Mononuclear cell (primary cell): ENCODE measurements around the gene TMEM235. TPM values are rescaled to one million over a fixed set of nuclear protein-coding genes. Genes with fewer than 3 reads are reported as not detected.
A peak's percentile ranks its signal among the peaks of the same experiment; 100 is the strongest.

Experiments used
- H3K27me3 ChIP-seq: 2 replicates; pipeline ENCODE4 v1.6.0; 2011; ENCODE audit warnings: low read length, control low read depth; ENCODE audit not compliant: insufficient read depth
- H3K4me1 ChIP-seq: 2 replicates; pipeline ENCODE4 v1.5.1; 2011; ENCODE audit warnings: mild to moderate bottlenecking, low read length, control low read depth; ENCODE audit not compliant: insufficient read depth
- H3K4me3 ChIP-seq: 2 replicates; pipeline ENCODE4 v1.5.1; 2011; ENCODE audit warnings: mild to moderate bottlenecking, low read length, moderate library complexity
- H3K9me3 ChIP-seq: 2 replicates; pipeline ENCODE4 v1.5.1; 2011; ENCODE audit warnings: low read depth, mild to moderate bottlenecking, control low read depth, low read length
- total RNA-seq: library from RNA; depleted of rRNA; stranded (reverse); fragments of >200 nt; gene quantifications from one replicate; pipeline ENCODE4 v1.2.3, GENCODE V29; 2012

The TMEM235 gene
- total RNA-seq, 1 donor = not detected

DNA sequence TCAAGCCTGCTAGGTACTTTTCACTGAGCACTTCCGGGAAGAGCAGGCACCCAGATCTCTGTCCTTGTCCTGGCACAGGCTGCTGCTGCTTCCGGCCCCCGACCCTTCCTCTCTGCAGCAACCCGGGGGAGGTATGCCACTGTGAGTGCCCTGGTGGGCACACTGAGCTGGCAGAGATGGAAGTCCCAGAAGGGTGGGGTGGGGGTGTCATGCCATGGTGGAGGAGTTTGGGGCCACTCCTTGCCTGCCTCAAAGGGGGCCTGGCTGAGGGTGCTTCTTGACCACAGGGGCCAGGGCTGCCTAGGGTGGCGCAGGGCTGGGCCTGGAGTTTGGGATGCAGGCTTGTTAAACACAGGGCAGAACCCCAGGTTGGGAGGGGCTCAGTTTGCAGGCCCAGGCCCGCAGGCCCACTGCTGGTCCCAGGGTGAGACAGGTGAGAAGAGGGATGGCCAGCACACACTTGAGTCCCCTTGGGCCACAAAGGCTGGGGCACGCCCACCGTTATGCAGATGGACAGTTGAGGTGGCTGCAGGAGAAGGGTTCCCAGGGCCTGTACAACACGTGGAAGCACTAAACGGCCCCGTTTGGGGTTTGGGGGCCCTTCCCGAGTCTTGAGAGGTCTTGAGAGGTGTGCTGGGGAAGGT, 8.7 kb downstream of the TMEM235 start:
- Histone ChIP-seq H3K4me3 (no peak overlapping the region), H3K9me3 (no peaks in the 10 kb centered on the region), H3K4me1 (peaks cover 3% of the 10 kb centered on the region), H3K27me3 (no peaks in the 10 kb centered on the region)

DNA sequence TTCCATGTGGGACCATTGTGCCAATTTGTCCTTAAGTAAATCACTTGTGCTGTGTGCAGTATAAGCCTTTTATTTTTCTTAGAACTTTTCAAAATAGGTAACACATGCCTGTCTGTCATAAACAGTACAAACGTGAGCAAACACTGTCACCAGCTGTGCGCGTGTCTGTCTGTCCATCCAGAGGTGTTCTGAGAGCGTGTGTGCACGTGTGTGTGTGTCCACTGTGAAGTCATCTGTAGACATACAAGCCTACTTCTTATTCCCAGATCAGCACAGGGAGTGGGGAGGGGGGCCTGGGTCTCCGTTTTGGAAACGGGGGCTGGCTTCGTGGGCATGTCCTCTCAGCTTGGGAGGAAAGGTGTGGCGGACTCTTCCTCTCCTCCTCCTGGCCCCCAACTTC, 9.4 kb downstream of the TMEM235 start:
- no peaks in the 10 kb centered on the region for H3K9me3 ChIP-seq
- H3K4me3 ChIP-seq = no peak overlapping the region
- H3K27me3 ChIP-seq = no peaks in the 10 kb centered on the region
- peaks cover 3% of the 10 kb centered on the region for H3K4me1 ChIP-seq

- H3K9me3 ChIP-seq = no peaks in the 10 kb centered on the region
- no peaks in the 10 kb centered on the region for H3K27me3 ChIP-seq
- peaks cover 3% of the 10 kb centered on the region for H3K4me1 ChIP-seq
- no peak overlapping the region for H3K4me3 ChIP-seq
These were observed 10.0 kb downstream of the TMEM235 start for GRCh38 chr17:78241277-78242023.

DNA sequence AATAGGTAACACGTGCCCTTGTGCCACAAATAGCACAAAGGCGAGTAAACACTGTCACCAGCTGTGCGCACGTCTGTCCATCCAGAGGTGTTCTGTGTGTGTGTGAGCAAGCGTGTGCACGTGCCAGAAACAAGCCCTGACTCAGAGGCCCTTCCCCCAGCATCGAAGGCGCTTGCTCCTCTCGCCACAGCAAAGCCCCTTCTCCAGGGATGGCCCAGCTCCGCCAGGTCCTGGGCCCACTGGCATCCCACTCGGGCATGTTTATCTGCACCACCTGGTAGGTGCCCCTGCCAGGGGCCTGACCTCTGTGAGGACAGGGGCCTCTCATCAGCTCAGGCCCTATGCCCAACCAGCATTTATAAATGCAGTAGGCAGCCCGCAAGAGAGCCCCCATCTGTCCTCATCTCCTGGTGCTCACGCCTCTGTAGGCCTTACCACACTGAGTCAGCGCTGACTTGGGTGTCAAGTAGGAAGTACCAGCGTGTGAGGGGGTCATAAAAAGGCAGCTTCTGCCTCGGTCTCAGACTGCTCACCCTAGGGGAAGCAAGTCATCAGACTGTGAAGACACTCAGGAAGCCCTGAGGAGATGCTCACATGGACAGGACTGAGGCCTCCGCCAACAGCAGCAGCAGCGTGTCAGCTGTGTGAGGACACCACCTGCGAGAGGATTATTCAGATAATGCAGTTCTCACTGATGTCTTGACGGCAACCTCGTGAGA, 10.8 kb downstream of the TMEM235 start:
- Histone ChIP-seq H3K27me3 (no peaks in the 10 kb centered on the region), H3K4me3 (no peak overlapping the region), H3K9me3 (no peaks in the 10 kb centered on the region), H3K4me1 (peaks cover 3% of the 10 kb centered on the region)

DNA sequence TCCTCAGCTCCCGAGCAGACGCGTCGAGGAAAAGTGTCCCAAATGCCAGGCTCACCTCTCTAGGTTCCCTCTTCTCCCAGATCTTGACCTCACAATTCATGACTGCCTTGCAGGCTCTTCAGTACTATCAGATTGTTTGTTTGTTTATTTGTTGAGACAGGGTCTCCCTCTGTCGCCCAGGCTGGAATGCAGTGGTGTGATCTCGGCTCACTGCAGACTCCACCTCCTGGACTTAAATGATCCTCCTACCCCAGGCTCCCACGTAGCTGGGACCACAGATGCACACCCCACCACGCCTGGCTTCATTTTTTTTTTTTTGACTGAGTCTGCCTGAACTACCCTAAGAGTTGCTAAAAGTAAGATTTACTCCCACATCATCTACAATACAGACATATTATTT, 15.9 kb downstream of the TMEM235 start:
- H3K4me3 ChIP-seq = no peak overlapping the region
- no peaks in the 10 kb centered on the region for H3K9me3 ChIP-seq
- H3K4me1 ChIP-seq = peaks cover 23% of the 10 kb centered on the region
- H3K27me3 ChIP-seq = no peaks in the 10 kb centered on the region

DNA sequence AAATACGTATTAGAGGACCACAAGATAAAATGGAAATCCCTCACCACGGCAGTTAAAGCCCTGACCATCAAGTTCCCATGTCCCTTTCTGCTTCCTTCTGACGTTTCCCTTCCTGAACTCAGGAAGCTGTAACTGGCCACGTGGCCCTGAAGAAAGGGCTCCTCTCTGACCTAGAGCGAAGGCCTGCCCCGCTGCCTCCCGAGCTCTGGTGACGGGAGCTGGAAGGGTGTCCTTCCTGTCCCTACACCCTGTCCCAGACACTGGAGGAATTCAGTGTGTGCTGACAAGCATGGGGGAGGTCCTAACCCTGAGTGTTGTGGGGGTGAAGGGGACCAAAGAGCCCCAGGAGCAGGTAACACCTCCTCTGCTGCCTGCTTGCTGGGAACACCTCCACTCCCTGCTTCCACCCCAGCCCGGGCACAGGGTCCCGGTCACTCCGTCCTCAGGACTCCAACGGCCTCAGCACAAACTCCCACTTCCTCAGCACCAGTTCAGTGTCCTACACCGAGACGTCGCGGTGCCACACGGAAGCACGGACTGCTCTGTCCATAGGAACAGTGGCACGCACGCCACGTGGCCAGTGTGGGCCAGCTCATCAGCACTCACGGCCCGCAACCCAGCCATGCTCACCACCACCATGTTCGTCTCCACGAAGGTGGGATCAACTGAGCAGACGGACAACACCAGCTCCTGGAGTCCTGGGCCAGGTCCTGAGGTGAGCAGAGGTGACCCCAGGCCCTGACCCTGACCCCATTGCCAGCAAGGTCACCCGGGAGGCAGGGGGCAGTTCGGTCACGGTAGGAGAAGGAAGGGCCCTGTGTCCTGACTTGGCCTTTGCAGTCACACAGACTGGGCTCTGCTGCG, 16.9 kb downstream of the TMEM235 start:
- Histone ChIP-seq H3K4me1 (peaks cover 29% of the 10 kb centered on the region), H3K27me3 (no peaks in the 10 kb centered on the region), H3K4me3 (no peak overlapping the region), H3K9me3 (no peaks in the 10 kb centered on the region)

DNA sequence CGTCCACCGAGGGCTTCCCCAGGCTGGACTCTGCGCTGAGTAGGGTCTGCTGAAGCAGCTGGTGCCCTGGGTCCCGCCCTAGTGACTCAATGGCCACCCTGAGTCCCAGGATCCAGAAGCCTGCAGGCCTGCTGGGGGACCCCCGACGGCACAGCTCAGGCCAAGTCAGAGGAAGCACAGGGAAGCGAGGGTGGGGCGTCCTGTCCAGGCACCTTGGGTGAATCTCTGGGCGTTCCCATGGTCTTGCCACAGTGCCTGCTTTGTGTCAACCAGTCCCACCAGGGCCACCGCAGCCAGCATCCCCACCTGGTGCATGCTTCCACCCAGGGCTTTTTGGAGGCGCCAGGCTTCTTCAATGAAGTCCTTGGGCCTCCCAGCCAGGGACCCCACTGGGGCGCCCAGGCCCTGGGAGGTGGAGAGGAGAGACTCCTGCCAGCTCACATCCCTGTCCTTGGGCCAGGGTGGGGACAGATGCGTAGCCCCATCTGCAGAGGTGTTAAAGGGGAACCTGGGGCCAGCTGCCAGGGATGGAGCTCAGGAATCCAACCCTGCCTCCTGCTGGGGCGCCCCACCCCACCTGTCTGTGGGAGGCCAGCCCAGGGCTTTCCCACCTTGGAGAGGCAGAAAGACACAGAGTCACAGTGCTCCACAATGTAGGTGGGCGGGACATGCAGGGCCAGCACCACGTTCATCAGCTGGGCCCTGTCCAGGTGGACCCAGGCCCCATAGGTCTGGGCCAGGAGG, 17.8 kb downstream of the TMEM235 start:
- Histone ChIP-seq H3K4me1 (peaks cover 38% of the 10 kb centered on the region), H3K27me3 (no peaks in the 10 kb centered on the region), H3K4me3 (no peak overlapping the region), H3K9me3 (no peaks in the 10 kb centered on the region)

DNA sequence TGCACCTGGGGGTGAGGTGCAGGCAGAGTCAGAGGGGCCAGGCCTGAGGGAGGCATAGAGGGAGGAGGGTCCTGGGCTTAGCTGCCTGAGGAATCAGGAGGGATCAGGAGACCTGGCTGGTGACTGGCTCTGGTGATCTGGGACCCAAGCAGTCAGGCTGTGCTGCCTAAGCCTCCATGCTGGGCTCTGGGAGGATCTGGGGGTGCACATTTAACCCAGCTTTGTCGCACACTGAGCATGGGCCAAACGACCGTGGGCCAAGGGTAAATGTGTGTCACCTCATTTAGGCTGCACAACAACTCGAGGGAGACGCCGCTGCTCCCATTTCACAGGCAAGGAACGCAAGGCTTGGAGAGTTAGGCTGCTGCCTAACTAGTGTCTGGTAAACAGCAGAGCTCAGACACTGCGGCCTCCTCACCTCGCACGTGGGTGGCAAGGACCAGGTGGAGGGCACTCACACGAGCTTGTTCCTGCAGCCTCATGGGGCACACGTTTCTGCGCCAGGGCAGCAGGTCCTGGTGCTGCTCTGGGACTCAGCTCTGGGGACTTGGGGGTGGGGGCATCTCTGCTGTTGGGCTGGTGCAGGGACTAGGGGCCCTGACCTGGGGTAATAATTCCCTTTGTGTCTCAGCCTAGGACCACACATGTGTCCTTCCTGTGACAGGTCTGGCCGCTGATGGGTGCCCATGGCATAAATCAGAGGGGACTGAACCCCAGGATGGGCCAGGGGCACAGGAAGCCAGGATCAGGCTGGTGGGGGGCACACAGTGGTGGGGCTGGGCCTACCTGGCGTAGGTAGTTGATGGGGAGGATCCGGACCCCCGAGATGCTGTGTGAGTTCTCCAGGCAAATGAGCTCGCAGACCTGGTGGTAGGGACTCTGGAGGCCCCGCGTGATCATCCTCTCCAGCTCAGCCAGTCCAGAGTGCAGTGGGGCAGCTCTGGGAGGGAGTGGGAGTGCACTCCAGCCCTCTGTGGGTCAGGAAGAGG, 18.7 kb downstream of the TMEM235 start:
- peaks cover 43% of the 10 kb centered on the region for H3K4me1 ChIP-seq
- H3K27me3 ChIP-seq = no peaks in the 10 kb centered on the region
- no peaks in the 10 kb centered on the region for H3K9me3 ChIP-seq
- H3K4me3 ChIP-seq = no peak overlapping the region

DNA sequence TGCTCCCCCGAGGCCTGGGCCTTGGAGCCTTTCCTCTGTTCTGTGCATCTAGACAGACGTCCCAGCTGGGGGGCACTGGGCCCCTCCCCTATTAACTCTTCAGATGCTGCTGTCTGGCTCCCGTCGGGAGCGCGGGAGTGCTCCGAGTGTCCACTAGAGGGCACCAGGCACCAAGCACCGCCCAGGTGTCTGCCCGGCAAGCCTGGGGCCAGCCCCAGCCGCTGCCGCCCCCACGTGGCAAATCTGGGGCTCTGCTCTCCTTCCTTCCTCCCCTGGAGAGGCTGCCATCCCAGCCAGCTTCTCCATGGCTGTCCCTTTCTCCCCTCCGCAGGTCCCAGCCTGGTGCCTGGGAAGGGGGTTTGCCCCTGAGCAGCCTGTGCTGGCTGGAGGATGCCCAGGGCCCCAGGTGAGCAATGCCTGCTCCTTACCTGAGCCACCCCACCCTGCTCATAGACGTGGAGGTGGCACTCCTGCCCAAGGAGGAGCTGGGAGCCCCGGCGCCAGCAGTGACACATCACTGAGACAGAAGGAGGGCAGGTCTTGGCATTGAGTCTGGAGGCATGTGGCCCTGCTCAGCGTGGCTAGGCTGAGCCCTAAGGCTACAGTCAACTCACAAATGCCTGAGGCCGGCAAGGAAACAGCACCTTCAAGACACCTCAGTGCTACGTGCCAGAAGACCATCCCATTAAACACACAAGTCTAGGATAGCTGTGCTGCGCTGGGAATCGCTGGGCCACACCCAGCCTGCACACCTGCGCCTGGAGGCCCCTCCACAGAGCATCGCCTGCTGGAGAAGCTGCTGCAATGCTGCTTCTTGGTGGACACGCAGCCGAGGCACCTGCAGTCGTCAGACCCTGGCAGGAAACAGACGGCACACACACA, 19.7 kb downstream of the TMEM235 start:
- H3K9me3 ChIP-seq = no peaks in the 10 kb centered on the region
- peak overlapping the region; percentile 12 for H3K4me3 ChIP-seq
- peaks cover 53% of the 10 kb centered on the region for H3K4me1 ChIP-seq
- H3K27me3 ChIP-seq = no peaks in the 10 kb centered on the region

- Histone ChIP-seq H3K9me3 (no peaks in the 10 kb centered on the region), H3K4me1 (peaks cover 59% of the 10 kb centered on the region), H3K27me3 (no peaks in the 10 kb centered on the region), H3K4me3 (peak overlapping the region; percentile 12)
These were observed 20.3 kb downstream of the TMEM235 start for GRCh38 chr17:78251773-78252103.

GRCh38 chr17:78252111-78252634, 20.7 kb downstream of the TMEM235 start:
- H3K27me3 ChIP-seq = no peaks in the 10 kb centered on the region
- peak overlapping the region; percentile 12 for H3K4me3 ChIP-seq
- H3K9me3 ChIP-seq = no peaks in the 10 kb centered on the region
- peaks cover 64% of the 10 kb centered on the region for H3K4me1 ChIP-seq

DNA sequence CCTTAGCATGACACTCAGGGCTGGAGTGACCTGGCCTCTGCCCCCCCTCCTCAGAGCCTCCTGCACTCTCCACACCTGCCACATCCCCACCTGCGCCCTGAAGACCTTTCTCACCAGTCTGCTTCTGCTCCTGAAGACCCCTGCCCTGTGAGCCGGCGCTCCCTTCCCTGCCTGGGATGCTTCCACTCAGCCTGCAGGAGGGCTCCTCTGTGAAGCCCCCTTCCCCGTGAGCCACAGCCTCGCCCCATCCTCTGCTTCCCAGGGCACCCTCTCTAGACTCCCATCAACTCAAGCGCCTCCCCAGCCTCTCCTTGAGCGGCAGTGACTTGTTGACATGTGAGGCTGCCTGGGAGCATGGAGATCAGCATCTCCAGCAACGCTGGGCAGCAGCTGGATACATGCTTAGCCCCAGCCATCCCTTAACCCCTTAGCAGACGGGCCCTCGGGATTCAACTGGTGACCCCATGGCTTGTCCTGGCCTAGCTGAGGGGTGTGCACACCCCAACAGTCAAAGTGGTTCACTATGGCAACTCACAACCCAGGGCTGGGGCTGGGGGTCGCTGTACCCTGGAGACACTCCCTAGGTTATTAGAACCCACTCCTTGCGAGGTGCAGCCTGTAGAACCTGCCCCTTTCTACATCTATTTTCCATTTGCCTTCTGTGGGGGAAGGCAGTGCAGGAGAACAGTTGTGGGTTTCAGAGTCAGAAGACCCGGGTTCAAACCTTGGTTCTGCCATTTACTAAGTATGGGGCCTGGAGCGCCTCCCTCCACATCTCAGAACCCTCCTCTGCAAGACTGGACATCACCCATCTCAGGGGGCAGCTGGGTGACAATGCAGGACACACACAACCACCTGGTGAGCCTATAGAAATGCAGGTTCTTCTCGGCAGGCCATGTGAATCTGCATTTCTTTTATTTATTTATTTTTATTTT, 21.5 kb downstream of the TMEM235 start:
- Histone ChIP-seq H3K4me1 (peaks cover 72% of the 10 kb centered on the region), H3K4me3 (no peak overlapping the region), H3K9me3 (no peaks in the 10 kb centered on the region), H3K27me3 (no peaks in the 10 kb centered on the region)
